ENCODE data around the gene TENM4.

- TF ChIP-seq POLR2AphosphoS5 (IDR thresholded peaks at IDR 0.05; ENCODE audit: borderline replicate concordance, low read depth, low read length) (no peak), FOXP2 (optimal IDR thresholded peaks at IDR 0.05; ENCODE audit: control extremely low read depth, extremely low read length, insufficient read depth) (no peak), EZH2 (IDR thresholded peaks at IDR 0.05) (no peak)
These were observed 788.0 kb downstream of the TENM4 start for GRCh38 chr11:78652843-78653239.
